Gastrocnemius medialis (tissue), 4 donors: ENCODE results near the gene LRRC8E.
"Not testable (repeated sequence)": the region's sequence is repeated elsewhere in the genome, so short reads cannot be mapped to it uniquely, and the experiment has no call there.

ENCODE experiments used
- POLR2A ChIP-seq, 2 donors: fragments of 450-650 bp; IDR thresholded peaks; one replicate each; pipeline ENCODE4 v1.6.1; 2017; ENCODE audit warnings: antibody characterized with exemption in 2 of 2, mild to moderate bottlenecking in 2 of 2, moderate library complexity in 2 of 2
- TF ChIP-seq, protein P1 (sequence below), 5 experiments: fragments of 450-650 bp in 3 of 5; fragments of 200-600 bp in 2 of 5; sonication (generic) in 2 of 5; IDR thresholded peaks in 4 of 5; conservative IDR thresholded peaks in 1 of 5; 1 replicate in 4 of 5; 2 replicates in 1 of 5; pipeline ENCODE4 v1.5.1; 2016 to 2019; ENCODE audit warnings: antibody characterized with exemption in 5 of 5, mild to moderate bottlenecking in 3 of 5, moderate library complexity in 3 of 5

DNA sequence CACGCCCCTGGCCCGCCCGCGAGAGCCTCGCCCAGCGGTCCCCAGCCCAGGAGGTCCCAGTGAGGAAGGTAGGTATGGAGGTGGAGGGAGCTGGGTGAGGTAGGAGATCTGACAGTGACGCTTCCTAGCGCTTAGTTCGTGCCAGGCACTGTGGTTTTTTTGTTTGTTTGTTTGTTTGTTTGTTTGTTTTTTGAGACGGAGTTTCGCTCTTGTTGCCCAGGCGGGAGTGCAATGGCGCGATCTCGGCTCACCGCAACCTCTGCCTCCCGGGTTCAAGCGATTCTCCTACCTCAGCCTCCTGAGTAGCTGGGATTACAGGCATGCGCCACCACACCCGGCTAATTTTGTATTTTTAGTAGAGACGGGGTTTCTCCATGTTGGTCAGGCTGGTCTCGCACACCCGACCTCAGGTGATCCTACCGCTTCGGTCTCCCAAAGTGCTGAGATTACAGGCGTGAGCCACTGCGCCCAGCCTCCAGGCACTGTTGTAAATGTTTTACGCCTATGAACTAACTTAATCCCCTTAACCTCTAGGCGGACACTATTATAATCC lies 29.8 kb downstream of the LRRC8E start:
- TF ChIP-seq, protein P1, sequence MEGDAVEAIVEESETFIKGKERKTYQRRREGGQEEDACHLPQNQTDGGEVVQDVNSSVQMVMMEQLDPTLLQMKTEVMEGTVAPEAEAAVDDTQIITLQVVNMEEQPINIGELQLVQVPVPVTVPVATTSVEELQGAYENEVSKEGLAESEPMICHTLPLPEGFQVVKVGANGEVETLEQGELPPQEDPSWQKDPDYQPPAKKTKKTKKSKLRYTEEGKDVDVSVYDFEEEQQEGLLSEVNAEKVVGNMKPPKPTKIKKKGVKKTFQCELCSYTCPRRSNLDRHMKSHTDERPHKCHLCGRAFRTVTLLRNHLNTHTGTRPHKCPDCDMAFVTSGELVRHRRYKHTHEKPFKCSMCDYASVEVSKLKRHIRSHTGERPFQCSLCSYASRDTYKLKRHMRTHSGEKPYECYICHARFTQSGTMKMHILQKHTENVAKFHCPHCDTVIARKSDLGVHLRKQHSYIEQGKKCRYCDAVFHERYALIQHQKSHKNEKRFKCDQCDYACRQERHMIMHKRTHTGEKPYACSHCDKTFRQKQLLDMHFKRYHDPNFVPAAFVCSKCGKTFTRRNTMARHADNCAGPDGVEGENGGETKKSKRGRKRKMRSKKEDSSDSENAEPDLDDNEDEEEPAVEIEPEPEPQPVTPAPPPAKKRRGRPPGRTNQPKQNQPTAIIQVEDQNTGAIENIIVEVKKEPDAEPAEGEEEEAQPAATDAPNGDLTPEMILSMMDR (IDR thresholded peaks at IDR 0.05 in 4 of 5, conservative IDR thresholded peaks at IDR 0.05 in 1 of 5), result peak in 1 of 5 experiments; percentile 1
- TF ChIP-seq POLR2A (IDR thresholded peaks at IDR 0.05), result not testable (repeated sequence)
